HG03432 (cell line): ENCODE results near the gene DXO.
"Not testable (repeated sequence)": the region's sequence is repeated elsewhere in the genome, so short reads cannot be mapped to it uniquely, and the experiment has no call there.

ENCODE experiments used
- ATAC-seq: cut with Tn5 transposase; IDR thresholded peaks from one replicate; pipeline ENCODE4 v1.9.1; 2021; ENCODE audit warnings: mild to moderate bottlenecking, moderate library complexity; ENCODE audit not compliant: unreplicated experiment

DXO gene

GRCh38 chr6:31980195-31980876, 8.4 kb upstream of the DXO start:
- ATAC-seq = not testable (repeated sequence)

- no peak for ATAC-seq
Measured at GRCh38 chr6:31979238-31979898, 7.4 kb upstream of the DXO start.

DNA sequence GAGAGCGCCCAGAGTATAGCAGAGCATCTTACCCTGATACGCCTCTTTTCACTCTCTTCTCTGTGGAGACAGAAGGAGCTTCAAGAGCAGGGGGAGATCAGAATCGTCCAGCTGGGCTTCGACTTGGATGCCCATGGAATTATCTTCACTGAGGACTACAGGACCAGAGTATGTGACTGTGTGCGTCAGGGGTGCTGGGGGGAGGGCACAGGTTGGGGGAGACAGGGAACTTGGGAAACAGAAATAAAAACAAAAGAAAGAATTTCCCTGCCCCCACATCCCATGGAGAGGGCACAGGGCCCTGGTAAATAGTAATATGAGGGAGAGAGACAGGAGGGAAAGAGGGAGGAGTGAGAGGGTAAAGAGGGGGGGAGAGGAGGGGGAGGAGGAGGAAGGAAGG, 6.9 kb upstream of the DXO start:
- ATAC-seq = no peak

- ATAC-seq = no peak
Measured at GRCh38 chr6:31977816-31978431, 6.0 kb upstream of the DXO start.

- ATAC-seq = not testable (repeated sequence)
Measured at GRCh38 chr6:31976065-31976464, 4.1 kb upstream of the DXO start.

DNA sequence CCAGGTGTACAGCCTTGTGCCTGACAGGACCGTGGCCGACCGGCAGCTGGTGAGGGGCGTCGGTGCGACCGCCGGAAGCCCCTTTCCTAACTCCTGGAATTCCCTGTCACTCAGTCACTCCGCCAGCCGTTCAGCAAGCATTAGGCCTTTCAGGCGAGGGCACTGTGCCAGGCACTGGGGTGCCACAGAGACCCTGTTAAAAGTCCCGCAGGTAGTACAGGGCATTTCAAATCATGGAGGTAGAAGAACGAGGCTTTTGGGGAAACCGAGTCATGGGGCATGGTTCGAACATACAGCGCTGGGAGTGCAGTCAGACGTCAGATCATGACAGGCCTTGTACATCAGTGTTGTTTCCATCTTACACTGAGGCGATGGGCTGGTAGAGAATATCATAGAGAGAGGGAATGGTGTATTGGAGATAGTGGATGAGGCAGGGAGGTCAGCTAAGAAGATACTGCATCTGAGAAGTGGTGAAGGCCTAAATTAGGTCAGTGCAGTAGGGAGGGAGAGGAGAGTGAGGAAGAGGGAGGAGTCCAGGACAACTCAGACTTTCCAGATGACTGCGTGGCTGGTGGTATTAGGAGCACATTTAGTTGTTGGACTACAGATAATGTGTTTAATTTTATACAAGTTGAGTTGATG, 892 bp upstream of the DXO start:
- ATAC-seq = no peak

GRCh38 chr6:31971279-31971992, 502 bp downstream of the DXO start:
- ATAC-seq = no peak

GRCh38 chr6:31970604-31971271, 1.2 kb downstream of the DXO start:
- no peak for ATAC-seq

DNA sequence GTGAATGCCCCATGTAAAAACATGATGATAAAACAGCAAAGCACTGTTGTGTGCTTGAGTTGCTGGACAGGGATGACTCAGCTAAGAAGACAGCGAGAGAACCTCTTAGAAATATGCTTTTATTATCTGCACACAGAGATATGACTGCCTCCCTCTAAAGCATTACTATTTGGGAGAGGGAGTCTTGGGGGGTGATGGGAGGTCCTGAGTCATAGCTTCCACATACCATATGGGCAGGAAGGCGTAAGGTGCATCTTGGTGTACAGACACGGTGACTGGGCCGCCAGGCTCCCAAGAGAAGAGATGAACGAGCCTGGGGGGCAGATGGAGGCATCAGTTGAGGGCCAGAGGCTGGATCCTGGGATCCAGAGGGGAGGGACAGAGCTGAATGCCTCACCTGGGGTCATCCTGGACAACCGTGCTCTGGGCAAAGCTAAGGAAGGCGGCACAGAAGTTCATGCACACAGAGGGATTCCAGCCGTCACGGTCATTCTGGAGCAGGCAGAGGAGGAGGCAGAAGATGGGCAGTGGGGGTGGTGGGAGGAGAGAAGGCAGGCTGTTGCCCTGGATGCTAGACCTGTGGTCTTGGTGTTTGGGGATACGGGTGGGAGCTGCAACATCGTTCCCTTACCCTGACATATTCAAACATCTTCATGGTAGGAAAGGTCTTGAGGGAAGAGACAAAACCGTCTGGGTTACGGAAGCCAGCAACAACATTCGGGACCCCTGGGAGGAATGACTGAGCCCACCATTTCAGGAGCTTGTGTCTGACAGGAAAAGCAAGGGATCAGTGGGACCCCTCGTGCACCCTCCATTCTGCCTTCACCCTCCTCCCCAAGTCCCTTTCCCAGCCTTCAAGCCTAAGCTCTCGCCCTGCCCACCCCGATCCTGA, 2.0 kb downstream of the DXO start:
- ATAC-seq = no peak

GRCh38 chr6:31968791-31969711, 2.9 kb downstream of the DXO start:
- ATAC-seq = no peak

DNA sequence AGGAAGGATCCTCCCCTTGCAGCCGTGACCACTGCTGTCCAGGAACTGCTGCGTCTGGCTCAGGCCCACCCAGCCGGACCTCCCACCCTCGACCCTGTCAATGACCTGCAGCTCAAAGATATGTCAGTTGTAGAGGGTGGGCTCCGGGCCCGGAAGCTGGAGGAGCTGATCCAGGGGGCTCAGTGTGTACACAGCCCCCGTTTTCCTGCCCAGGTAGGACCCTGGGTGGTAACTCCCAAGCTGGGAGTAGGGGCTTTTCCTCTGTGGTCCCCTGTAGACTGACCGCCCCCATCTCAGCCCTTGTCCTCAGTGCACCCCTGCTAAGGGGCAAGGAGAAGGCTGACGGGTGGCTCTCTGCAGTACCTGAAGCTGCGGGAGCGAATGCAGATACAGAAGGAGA, 3.6 kb downstream of the DXO start:
- no peak for ATAC-seq

- no peak for ATAC-seq
Measured at GRCh38 chr6:31967926-31968320, 4.0 kb downstream of the DXO start.

- ATAC-seq = no peak
Measured at GRCh38 chr6:31966997-31967925, 4.7 kb downstream of the DXO start.

DNA sequence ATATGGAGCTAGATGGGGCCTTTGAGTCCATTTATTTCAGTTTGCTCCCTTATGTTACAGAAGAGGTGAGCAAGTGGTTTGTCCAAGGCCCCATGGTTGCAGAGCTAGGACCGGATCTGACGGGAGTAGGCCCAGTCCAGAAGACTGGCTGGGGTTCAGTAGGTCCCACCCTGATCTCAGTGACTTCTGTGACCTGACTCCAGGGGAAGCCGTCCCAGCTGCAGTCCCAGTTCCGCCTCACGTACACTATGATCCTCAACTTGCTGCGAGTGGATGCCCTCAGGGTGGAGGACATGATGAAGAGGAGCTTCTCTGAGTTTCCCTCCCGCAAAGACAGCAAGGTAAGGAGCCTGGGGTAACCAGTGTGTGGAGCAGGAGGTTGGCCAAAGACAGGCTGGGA, 5.4 kb downstream of the DXO start:
- ATAC-seq = no peak

DNA sequence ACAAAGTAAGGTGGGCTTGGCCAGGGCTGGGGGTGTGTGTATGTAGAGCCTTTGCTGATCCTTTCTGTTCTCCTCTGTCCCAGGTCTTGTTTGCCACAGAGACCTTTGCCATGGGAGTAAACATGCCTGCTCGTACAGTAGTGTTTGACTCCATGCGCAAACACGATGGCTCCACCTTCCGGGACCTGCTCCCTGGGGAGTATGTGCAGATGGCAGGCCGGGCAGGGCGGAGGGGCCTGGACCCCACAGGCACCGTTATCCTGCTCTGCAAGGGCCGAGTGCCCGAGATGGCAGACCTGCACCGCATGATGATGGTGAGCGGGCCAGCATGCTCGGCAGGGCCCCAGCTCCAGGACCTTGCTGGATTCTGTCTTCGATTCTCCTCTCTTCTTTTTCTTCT, 6.2 kb downstream of the DXO start:
- no peak for ATAC-seq

- ATAC-seq = no peak
Measured at GRCh38 chr6:31963921-31964320, 8.0 kb downstream of the DXO start.

DNA sequence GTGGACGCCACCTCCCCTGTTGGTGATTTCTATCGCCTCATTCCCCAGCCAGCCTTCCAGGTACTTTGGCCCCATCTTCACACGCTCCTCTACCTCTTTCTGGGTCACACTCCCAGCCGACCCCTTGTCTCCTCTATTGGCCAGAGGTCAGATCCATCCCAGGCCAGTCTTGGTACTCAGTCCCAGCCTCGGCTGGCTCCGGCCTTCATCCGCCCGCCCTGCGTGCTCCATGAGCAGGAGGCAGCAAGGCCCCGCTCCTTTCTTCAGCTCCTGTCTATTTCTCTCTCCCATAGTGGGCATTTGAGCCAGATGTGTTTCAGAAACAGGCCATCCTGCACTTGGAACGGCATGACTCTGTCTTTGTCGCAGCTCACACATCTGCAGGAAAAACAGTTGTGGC, 10.3 kb downstream of the DXO start:
- no peak for ATAC-seq
